ENCODE measurements around the gene FBXO3. TPM values are rescaled to one million over a fixed set of nuclear protein-coding genes. Genes with fewer than 3 reads are reported as not detected.

The FBXO3 gene
- total RNA-seq, 1 donor from 2014 or later: 29.0 TPM

DNA sequence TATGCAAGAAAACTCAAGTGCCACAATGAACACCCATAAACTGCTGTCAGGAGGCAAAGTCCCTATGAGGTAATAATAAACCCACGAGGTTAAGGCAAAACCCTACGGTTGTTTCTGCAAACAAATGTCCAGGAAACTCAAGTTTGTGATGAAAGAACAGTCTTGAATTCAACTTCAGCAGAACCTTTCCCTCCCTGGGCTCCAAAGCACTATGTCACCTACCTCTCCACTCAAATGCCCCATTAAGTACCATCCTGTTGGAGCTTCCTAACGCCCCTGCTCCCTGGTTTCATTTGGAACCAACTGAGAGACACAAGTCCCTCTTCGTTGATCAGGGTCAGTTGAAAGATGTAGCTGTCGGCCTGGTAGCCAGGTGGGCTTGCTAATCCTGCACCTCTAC lies 71.1 kb downstream of the FBXO3 start:
- peak; percentile 35 to 49 for DNase-seq (ENCODE audit: low read depth in 2 of 2)

DNA sequence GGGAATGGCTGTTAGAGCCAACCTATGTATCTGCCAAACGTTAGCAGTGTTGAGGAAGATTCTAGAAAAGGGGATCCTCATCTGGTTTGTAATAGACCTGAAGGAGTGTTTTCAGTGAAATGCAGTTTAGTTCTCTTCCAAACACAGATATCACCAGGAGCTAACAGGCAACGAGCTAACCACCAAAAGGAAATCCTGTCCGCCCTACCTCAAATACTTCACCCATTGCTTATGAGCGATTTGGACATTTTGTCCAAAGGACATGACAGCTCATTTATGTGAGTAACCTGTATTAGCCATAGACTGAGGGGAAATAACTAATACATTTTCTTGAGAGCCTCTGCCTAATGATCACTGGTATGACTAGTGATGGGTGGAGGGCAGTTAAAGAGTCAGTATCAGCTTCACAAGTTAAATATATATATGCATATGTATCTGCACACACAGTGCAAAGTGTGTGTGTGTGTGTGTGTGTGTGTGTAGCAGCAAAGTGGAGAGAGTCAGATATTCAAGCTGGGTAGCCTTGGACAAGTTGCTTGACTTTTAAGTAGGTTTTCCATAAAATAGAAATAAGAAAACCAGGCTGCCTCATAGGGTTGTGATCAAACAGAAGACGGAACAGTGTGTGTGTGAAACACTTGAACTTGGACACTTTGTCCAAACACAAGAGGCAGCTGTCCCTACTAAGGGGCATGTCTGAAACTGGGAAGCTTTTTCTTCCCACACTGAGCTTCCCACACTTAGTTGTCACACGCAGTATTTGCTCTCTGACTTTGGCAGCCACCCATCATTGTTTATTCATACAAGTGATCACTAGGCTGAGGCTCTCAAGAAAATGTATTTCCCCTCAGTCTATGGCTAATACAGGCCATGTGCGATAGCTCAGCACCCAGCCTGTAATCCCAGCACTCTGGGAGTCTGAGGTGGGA lies 72.8 kb downstream of the FBXO3 start:
- DNase-seq (ENCODE audit: low read depth in 2 of 2): peak; percentile 78 to 96

DNA sequence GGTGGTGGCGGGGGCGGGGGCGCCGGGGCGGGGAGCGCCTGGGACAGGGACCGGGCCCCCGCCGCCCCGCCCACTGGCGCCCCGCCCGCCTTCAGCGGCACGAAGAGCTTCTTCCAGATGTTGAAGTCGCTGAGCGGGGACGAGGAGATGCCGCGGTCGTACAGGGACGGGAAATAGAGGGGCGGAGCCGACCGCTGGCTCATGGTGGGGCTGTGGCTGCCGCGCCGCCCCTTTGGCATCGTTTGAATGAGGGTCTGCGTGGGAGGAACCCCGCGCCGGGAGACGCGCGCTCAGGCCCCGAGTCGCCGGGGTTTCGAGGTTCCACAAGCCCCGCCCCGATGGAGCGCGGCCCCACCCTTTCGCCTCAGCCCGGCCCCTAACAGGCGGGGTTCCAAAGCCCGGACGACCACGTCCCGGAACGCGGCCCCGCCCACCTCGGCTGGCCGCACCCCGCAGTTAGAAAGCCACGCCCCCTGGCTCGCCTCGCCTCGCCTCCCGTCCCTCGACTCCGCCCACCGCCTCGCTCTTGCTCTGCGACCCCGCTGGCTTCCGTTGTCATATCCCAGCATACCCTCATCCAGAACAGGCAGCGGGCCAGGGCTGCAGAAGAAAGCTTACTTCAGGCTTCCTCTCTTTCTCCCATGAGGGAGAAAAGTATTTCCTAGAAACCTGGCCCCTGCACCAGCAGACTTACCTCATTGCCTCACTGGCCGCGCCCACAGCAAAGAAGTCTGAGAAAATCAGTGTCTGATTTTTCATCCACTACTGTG lies 73.6 kb downstream of the FBXO3 start, which contains the start of gene C11orf91:
Gene C11orf91 (minus strand): TSS at position 325 of the 770 bp plus-strand sequence. CDS start 86 bp downstream, at position 239.
- DNase-seq (ENCODE audit: low read depth in 2 of 2): peak; percentile 96 to 98

DNA sequence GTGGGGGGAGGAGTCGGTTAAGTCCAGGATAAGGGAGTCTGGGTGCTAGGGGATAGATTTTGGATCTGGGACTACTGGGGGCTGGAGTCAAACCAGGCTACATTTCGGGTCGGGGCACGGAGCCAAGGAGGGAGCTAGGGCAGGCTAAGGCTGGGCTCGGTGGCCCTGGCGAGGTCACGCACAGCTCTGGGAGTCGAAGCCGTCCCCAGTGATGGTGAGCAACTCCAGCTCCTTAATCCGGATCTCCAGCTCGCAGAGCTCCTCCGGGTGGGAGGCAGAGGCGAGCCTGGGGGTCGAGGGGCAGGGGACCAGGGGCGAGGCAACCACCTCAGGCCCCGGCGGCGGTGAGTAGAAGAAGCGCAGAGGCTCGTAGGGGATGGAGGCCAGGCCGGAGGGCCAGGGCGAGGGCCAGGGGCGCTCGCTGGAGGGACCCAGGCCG lies 74.2 kb downstream of the FBXO3 start:
- peak in 1 of 2 donors; percentile 40 for DNase-seq (ENCODE audit: low read depth in 2 of 2)

DNA sequence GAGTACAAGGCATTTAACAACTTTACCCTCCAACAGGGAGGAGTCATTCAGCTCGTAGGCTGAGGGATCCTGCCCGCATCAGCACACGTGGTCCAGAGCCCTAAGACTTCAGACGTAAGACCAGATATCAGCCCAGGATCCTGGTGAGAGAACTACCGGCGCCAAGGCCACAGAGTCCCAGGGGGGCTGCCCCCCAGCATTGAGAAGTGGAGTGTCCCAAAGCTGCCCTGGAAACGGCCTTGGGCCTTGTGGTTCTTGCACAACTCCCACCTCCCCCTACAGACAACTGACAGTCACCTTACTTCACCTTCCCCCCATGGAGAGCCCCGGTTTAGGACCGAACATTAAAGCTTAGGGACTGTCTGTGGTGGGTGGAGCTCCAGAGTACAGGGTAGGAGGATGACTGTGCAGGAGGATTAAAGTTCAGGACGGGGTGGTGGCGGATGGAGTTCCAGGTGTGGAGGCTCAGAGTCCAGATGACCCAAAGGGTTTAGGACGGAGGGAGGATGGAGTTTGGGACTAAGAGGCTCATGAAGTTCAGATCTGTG lies 74.7 kb downstream of the FBXO3 start:
- peak in 1 of 2 donors; percentile 27 for DNase-seq (ENCODE audit: low read depth in 2 of 2)

DNA sequence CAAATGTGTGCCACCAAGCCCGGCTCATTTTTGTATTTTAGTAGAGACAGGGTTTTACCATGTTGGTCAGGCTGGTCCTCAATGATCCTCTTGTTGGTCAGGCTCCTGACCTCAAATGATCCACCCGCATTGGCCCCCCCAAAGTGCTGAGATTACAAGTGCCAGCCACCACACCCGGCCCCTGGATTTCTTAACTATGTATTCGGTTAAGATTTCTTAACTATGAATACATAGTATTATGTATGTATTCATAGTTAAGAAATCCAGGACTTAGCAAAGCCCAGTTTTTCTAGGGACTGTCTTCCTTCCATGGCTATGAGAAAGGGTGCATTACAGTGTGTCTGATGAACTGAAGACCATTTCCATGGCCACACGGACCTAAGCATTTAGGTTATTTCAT lies 75.4 kb downstream of the FBXO3 start:
- peak in 1 of 2 donors; percentile 15 for DNase-seq (ENCODE audit: low read depth in 2 of 2)

DNA sequence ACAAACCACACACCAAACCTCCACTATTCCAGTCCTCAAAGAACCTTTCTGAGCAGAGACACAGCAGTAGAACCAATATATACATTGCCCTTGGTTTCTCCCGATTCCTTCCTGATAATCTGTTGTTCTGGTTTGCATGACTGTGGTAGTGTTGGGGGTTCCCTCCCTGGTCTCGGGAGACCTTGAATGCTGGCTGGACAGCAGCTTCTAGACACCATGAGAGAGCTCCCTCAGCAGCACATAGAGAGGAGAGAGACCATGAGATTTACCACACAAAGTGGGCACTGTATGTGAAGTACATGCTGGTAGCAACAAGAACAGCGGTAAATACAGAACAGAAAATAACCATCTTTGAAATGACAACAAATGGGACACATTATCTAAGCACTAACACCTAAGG lies 76.3 kb downstream of the FBXO3 start:
- DNase-seq (ENCODE audit: low read depth in 2 of 2): peak in 1 of 2 donors; percentile 36

DNA sequence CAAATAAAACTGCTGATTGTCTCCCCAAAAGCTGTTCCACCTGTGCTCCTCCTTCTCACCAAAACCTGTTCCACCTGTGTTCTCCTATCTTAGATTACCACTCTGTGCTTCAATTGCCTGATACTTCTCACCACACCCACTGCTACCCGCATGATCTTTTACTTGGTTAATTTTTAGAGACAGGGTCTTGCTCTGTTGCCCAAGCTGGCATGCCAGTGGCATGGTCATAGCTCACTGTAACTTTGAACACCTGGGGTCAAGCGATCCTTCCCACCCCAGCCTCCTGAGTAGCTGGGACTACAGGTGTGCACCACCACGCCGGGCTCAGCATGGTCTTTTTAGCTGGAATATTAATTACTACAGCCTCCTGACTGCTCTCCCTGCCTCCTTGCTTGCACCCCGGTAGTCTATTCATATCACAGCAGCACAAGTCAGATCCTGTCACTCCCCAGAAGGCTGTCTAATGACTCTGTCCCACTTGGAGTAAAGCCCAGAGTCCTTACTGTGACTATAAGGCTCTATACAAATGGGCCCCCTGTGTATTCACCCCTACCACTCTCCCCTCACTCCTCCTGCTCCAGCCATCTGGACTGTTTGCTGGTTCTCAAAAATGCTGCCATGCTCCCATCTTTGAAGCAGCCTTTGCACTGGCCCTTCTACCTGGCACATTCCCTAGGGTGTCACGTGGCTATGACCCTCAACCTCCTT lies 77.2 kb downstream of the FBXO3 start:
- peak in 1 of 2 donors; percentile 31 for DNase-seq (ENCODE audit: low read depth in 2 of 2)

DNA sequence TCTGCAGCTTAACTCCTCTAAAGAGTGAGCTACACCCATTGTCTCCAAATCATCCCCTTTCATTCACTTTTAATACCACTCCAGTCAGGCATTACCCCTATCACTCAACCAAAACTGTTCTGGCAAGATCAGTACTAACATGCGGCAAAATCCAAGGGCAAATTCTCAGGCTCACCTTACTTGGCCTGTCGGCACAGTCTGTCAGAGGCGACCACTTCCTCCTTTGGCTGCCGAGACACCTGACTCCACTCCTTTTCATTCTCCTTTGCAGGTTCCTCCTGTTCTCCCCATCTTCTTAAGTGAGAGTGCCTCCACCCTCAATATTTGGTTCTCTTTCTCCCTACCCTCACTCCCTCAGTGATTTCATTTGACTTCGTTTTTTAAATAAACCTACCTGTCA lies 77.9 kb downstream of the FBXO3 start:
- DNase-seq (ENCODE audit: low read depth in 2 of 2): peak in 1 of 2 donors; percentile 4

DNA sequence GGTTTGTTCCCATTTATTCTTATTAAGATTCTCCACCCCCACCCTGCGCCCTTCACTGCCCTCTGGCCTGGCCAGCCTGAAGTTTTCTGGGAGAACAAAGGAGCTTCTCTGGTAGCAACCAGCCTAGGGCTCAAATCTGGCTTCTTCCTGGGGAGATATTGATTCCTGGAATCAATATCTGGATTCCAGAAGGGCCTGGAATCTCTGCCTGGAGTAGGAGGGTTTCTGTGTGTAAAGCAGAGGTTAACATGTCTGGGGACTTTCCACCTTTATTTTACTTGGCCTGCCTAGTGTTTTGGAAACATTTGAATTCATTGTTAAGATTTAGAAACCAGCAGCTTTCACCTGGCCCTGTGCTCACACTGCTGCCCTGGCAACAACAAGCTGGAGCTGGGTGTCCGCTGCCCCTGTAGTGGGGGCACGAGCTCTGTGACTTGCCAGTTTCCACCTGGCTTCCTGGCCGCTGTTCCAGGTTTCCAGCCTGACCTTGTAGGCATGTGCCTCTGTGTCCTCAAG lies 79.2 kb downstream of the FBXO3 start:
- peak; percentile 59 to 99 for DNase-seq (ENCODE audit: low read depth in 2 of 2)

DNA sequence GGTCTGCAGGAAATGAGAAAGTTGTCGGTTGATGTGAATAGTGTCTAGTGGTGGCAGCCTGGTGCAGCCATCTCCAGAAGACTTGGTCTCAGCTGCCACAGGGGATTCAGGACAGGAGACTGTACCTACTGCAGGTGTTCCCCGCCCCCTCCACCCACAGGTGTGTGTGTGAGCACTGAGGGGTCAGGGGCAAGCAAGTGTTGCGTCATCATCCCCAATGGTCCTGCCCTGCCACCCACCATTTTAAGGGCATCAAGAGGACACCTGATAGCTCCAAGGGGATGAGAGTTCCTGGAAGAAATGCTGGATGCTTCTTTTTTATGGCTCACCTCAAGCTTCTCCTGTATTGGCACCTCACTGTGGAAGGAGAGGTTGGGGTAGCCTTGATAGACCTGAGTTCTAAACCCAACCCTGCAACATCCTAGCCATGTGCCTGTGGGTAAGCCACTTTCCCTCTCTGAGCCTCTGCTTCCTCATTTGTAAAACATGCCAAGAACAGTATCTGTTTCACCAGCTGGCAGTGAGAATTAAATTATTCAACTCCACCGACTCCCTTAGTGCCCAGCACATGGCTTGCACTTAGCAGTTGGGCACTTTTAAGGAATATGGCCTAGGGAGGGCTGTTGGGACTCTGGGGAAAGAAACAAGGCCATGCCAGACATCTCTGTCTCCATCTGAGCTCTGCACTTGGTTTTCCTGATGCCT lies 79.8 kb downstream of the FBXO3 start:
- DNase-seq (ENCODE audit: low read depth in 2 of 2): peak in 1 of 2 donors; percentile 59

DNA sequence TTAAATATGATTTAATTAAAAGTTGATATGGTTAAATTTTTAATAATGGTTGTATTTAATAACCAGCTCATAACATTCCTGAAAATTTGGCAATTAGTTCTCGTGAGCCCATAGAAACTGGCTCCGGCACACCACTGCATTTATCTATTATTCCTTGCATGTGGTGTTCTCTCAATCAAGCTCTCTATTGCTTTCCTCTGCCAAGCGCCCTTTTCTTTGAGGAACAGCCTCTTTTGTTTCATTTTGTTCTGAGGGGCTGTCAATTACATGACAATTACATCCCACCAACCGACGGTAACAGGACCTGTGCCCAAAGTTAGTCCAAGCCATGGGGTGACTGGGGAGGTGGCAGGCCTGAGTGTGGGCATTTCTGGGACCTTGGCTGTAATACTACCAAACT lies 81.8 kb downstream of the FBXO3 start:
- DNase-seq (ENCODE audit: low read depth in 2 of 2): no peak

DNA sequence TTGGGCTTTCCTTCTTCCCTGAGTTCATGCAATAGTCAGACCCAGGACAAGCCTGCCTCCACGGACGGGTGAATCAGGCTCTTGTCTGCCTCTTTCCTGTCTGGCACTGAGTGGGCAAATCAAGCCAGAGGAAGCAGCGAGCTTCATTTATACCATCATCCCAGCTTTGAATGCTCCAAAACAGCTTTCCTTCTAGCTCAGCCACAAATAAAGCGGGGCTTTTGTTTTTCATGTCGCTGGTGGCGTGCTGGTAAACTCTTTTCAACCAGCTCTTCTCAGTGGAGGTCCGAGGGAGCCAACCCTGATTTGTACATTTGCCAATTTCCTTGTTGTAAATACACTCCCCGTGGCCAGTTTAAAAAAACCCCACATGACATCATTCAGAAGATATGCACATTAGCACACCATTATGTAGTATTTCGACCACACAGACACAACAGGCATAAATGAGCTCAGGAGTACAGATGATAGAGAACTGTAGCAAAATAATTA lies 82.3 kb downstream of the FBXO3 start:
- DNase-seq (ENCODE audit: low read depth in 2 of 2): peak; percentile 98 to 99

DNA sequence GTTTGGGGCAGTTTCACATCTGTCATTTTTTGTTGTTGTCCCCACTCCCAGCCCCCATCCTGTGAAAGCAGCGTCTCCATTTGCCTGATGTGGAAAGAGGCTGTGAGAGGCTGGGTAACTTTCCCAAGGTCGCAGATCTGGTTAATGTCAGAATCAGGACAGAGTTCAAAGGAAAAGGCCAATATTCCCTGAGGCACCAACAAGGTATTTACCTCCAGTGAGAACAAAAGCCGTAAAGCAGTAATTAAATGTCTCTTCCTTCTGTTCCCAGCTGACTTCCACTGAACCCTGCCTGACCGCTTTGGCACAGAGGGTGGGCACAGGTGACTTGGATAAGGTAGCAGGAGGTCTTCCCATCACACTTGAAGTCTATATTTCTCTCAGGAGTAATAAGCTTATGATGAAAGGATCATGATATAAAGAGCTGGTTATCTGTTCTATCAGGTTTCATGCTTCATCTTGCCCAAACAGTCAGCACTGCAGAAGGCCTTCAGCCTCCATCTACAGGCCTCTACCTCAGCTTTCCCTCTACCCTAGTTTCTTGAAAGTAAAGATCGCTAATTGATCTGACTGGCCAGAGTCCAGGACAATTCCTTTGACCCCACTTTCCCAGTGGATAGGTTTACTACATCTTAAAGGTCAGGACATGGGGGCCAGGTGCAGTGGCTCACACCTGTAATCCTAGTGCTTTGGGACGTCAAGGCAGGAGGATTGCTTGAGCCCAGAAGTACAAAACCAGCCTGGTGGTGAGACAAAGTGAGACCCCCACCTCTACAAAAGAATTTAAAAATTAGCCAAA lies 83.1 kb downstream of the FBXO3 start:
- no peak for DNase-seq (ENCODE audit: low read depth in 2 of 2)

Other genes with a start within 250 kb of the FBXO3 start
- gene C11orf91, start 73.7 kb downstream of the FBXO3 start, total RNA-seq: under 0.01 TPM in 1 of 2 replicates, not detected in the other
- gene CD59, start 38.1 kb downstream of the FBXO3 start, total RNA-seq: 530 and 1,137 TPM in 2 replicates
- gene LMO2, start 117.6 kb upstream of the FBXO3 start, total RNA-seq: 57.8 and 78.4 TPM in 2 replicates